HG03565 (cell line): ENCODE results near the gene ANTXR1.
"Not testable (repeated sequence)": the region's sequence is repeated elsewhere in the genome, so short reads cannot be mapped to it uniquely, and the experiment has no call there.

Source experiments
- ATAC-seq: cut with Tn5 transposase; IDR thresholded peaks from one replicate; pipeline ENCODE4 v1.9.1; 2021; ENCODE audit warnings: mild to moderate bottlenecking, moderate library complexity; ENCODE audit not compliant: unreplicated experiment

The ANTXR1 gene

DNA sequence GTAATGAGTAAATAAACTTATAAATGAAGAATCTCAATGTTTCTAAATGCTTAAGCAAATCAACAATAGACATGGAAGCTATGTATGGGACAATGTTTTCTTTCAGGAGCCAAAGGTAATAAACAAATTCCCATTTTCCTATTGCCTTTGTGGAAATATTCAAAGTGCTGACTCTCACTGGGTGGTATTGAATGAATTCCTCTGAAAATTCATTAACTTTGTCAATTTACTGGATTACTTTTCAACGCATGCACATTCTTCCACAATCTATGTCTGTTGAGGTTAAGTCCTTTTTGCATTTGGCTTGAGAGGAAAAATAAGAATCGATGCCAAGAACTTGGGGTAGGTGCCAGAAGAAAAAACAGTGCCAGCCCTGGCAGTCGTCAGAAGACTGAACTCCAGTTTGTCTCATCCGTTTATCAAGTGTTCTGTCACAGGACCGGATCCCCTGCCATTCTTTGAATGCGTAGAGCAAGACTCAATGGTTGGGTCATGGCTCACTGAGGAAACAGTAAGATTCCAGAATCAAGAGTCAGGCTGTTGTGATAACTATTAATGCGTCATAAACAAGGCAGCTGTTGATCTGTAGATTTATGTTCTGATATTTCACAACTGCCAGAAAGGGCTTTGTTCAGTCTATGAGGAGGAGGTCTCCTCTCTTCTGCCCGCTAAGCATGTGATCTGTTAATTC, 240.8 kb downstream of the ANTXR1 start:
- no peak for ATAC-seq

DNA sequence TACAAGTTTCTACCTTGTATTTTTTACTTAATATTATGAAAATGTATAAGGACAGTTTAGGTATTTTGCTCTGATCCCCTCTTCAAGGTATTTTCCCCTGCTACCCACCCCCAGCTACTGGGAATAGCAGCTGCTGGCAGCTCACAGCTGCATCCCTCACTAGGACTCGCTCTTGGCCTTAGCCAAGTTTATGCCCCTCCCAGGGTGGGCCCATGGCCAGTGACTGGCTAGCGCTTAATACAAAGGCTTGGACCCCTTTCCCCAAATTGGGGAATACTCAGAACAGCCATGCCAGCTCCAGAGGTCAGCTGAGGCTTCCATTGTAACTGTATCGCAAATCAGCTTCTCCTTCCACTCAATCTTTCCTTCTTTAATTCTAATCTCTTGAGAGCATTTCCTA, 242.8 kb downstream of the ANTXR1 start:
- ATAC-seq, result no peak

DNA sequence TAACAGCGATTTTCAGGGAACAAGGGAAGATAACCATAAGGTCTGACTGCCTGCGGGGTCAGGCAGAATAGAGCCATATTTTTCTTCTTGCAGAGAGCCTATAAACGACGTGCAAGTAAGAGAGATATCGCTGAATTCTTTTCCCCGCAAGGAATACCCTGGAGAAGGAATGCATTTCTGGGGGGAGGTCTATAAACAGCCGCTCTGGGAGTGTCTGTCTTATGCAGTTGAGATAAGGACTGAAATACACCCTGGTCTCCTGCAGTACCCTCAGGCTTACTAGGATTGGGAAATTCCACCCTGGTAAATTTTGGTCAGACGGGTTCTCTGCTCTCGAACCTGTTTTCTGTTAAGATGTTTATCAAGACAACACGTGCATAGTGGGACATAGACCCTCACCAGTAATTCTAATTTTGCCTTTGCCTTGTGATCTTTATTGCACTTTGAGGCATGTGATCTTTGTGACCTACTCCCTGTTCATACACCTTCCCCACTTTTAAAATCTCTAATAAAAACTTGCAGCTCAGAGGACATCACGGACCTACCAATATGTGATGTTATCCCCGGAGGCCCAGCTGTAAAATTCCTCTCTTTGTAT, 247.1 kb downstream of the ANTXR1 start:
- not testable (repeated sequence) for ATAC-seq

DNA sequence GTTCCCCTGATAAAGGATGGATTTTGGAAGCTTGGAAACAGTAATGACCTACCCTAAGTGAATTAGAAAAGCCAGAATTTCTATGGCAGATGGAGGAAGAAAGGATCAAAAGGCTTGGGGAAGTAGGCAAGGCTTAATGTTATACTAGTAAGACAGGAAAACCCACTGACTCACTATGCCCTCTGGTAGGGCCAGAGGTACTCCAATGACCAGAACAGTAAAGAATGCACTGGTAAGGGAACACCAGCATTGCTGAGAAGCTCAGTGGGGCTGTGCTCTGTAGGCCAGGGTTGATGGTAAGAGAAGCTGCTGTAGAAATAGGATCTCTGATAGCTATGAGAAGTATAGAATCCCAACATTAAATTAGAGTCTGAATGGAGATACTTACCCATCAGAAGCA, 247.7 kb downstream of the ANTXR1 start:
- no peak for ATAC-seq

DNA sequence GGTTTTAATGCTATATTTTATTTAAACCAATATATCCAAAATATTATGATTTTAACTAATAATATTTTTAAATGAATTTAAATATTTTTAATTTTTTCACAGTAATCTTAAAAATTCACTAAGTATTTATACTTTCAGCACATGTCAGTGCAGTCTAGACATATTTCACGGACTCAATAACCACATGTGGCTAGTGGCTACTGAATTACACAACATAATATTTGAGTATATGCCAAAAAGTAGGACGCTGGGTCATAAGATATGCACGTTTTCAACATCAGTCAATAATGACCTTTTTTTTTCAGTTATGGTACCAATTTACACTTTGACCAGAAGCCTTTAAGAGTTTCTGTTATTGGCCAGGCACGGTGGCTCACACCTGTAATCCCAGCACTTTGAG, 256.4 kb downstream of the ANTXR1 start:
- no peak for ATAC-seq

DNA sequence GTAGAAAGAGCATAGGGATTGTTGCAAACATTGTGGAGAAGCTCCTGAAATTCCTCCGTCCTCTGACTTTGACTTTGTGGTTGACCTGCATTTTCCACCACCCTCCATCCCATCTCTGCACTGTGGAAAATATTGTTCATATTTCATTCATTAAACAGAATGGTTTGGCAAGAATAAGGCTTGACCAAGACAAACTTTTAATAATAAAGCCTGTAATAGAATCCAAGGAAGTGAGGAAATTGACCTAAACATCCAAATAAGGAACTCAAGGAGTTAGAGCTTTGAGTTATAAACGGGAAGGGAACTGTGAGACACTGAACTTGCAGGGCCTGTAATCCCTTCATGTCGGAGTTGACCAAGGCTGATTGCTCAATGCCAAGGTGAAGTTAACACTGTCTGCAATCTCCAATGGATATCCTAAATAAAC, 258.9 kb downstream of the ANTXR1 start:
- ATAC-seq, result no peak

DNA sequence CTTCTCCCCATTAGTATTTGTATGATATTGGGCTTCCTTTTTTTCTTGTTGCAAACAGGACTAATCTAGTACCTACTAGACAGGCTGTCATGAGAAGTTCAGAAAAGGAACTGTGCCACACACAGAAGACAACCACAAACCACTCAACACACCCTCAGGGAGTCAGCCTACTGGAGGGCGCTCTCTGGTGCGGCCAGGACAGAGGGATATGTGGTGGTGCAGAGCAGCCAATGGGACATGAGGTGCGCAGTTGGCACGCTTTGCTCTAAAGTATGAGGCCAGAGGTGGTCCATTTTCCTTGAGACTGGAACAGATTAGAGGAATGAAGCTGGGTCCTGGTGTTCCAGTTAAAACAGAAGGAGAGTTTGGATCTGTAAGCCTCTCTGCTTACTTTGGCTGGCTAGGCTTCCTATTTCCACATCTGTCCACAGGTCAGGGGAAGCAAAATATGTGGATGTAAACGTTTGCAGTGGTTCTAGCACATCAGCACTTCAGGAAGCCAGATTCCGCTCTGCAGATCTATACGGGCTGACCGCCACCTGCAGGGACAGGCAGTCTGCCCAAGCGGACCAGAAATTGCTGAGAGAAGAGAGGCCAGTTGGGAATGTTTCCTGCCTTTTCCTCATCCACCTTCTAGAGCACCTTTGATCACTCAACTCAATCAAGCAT, 260.0 kb downstream of the ANTXR1 start:
- ATAC-seq, result no peak

DNA sequence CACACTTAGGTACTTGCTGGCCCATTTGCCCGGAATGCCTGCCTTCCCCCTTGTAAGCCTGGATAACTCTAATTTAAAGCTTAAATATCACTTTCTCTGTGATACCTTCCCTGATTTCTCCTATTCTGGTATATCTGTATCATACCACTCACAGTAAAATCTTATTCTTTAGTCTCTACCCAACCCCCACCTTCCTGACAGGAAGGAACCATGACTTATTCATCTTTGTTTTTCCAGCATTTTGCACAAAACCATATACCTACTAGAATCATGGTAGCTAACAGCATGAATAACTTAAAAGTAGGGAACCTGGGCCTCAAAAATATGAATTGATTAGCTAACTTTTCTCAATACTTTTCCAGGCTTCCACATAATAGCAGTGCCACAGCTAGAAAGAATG, 262.5 kb downstream of the ANTXR1 start:
- ATAC-seq, result no peak

DNA sequence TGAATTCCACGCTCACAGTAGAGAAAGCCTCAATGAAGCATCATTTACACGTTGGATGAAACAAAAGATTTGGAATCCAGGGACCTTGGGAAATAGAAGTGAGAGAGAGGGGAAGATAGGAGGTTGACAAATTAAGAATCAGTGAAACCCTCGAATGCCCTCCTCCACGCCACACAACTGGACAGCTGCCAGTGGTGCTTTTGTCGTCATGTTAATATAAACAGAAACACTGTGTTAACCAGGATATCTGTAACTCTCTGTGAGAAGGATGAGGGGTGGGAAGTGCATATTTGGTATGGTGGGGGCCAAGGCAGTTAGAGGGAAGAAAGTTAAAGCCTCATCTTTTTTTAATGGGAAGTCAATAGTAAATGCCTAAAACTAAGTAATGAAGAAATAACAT, 265.4 kb downstream of the ANTXR1 start:
- ATAC-seq, result no peak

DNA sequence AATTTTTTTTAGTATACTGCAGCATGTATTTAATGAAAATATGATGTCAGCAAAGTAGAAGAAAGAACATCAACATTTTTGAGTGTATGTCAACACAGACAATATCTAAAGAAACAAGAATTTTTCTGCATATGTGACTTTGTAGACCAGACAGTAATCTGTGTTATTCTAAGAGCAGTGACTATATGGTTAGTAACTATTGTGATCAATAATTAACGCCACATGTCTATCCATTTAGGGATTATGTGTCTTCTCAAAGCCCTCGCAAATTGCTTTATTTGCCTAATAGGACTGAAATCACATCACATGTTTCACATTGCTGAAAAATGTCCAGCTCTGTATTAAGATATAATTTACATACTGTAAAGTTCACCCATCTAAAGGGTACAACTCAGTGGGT, 266.2 kb downstream of the ANTXR1 start:
- ATAC-seq, result no peak

DNA sequence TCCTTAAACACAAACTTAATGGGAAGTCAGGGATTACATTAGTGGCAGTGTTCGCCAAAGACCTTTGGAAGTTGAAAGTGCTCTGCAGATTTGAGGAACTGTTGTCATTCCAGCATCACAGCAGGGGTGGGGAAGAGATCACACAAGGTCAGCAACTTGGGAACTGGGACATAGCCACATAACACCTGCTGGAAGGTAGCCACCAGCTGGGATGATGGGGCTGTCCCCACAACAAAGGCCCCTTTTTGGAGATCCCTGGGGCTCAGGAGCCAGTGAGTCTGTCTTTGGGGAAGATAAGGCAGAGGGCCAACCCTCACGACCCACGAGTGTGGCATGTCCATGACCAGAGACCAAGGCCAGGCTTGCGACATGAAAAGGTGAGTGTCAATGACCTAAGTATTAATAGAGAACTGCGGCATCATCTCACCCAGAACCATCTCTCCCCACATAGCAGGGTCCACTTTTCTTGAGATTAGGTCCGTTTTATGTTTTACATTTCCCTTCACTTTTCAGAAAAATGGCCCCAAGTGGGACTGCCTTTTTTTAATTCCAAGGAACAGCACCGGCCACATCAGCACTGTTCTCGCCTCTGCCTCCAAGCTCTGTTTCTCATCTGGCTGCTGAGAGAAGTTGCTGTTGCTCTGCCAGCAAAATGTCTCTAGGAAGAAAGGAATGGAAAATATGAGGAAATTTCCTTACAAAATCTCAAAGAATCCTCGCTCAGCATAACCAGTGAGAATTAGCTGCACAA, 267.1 kb downstream of the ANTXR1 start:
- ATAC-seq, result no peak

DNA sequence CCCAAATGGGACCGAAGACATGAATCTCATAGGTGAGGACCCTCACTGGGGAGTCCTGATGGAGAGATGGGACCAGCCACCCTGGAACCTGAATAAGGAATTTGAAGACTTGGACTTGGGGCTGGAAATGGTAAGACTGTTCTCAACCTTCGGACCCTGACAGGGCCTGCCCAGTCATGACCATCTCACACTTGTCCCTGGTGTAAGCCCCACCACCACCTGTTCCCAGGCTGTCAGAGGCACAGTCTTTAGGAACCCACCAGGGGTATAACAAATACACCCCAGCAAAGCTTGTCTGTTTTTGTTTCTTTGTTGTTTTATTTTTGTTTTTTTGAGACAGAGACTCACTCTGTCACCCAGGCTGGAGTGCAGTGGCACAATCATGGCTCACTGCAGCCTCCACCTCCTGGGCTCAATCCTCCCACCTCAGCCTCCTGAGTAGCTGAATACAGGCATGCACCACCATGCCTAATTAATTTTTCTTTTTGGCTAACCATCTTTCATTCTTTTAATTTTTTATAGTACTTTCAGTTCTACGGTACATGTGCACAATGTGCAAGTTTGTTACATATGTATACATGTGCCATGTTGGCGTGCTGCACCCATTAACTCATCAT, 267.9 kb downstream of the ANTXR1 start:
- ATAC-seq, result no peak

DNA sequence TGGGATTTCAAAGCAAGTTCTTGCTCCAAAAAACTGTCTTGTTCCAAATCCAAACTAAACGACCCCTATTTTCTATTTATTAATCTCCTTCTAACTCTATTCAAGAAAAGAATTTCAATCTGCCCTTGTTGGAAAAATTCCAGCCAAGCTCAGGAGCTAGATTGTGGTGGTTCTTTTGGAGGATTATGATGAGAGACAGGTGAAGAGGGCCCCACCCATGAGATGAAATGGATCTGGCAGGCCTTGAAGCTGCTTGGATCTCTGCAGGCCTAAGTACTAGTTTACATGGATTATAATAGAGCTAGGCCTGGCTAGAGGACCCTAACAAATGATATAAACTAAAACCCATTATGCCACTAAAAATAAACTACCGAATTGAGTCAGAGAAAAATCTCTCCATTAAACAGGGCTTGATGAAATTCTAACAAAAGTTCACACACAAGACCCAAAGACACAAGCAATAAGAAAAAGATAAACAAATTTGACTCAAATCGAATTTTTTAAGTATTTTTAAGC, 272.5 kb downstream of the ANTXR1 start:
- ATAC-seq, result no peak

DNA sequence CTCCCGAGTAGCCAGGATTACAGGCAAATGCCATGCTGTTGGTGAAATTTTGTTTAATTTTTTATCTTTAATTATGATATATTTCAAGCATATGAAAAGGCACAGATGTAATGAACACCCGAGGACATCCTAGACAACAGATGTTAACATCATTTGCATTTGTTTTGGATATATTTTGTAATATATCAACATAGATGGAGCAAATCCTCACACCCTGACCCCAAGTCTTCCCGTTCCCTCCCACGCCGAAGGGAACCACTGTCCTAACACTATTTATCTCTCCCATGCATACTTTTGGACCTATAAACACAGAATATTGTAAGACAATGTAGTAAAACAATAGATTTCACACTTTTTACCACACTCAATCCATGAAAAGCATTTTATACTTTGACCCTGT, 274.6 kb downstream of the ANTXR1 start:
- no peak for ATAC-seq

DNA sequence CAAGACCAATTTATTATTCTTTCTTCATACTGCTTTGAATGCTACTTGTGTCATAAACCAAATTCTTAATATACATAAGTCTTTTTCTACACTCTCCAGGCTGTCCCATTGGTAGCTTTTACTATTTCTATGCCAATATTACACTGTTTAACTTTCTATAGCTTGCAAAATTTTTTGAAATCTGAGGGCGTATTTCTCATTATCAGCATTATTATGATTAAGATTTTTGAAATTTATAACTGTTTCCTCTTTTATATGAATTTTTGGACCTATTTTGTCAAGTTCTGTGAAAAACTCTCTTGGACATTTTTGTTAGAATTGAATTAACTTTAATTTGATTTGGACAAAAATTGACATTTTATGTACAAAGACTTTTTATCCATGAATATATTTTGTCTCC, 275.4 kb downstream of the ANTXR1 start:
- ATAC-seq, result no peak

DNA sequence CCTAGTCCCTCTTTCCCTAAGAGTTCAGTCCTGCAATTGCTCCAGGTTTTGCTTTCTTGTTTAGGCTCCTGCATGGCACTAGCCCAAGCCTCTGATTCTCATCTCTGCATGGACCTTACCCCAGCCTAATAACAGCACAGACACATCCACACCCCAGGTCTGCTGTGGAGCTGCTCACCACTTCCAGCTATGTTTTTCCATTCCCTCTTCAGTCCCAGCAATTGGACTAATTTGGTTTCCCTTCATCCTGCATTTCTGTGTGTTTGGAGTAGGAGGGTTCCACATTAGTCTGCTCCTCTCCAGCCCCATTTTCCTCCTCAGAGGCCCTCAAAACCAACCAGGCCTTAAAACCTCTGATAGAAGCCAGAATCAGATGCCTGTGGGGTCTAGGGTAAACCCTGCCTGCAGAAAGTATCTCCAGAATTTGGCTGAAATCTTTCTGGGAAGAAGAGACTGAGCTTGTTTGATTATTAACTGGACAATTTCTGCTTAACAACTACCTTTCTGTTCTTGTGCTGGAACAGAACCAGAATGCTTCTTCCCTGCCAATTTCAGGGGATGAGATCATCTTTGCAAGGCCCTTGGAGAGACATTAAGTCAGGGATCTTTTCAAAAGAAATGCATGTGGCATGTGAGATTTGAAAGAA, 278.1 kb downstream of the ANTXR1 start:
- no peak for ATAC-seq

DNA sequence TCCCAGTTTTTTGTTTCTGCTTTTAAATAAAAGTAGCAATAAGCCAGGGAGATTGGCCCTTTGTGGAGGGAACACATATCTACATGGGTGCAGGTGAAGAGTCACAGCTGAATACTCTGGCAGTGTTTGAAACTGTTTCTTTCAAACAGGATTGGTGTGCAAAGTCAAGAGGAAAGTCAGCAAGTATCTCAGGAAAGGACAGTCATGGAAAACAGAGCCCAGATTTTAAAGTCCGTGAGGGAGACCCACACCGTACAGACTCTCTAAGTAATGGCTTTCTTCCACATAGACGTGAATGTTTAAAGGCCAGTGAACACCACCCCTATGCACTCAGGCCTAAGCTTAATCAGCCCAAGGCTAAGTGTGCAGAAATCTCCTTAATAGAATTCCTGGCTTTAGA, 278.7 kb downstream of the ANTXR1 start:
- no peak for ATAC-seq

DNA sequence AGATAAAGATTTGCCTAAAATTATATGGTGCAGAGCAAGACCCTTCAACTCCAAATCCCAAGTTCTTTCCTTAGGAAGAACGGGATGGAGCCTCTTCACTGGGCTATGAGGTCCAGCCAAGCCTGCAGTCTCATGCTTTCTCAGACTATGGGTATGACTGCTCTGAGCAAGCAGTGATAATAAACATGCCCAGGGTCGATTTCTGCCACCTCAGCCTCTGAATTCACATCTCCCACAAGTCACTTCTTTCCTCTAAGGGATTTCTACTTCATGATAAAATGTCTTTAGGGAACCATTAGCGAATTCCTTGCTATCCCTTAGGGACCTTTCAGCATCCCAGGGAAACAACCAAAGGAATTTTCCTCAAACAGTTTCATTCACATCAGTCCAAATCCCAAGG, 279.3 kb downstream of the ANTXR1 start:
- ATAC-seq, result no peak

DNA sequence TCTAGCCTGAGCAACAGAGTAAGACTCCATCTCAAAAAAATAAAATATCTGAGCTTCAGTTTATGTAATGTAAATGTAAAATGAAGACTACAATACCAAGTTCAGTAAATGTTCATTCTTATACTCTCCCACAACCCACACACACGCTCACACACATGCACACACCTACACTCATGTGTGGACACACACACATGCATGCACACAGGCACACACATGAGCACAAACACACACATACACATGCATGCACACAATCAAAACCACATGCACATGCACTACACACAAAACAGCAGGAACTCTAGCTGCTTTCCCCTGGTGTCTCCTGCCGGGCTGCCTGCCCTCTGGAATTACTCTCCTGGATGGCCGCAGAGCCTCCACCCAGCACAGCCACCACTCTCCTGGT, 283.4 kb downstream of the ANTXR1 start:
- ATAC-seq, result no peak

DNA sequence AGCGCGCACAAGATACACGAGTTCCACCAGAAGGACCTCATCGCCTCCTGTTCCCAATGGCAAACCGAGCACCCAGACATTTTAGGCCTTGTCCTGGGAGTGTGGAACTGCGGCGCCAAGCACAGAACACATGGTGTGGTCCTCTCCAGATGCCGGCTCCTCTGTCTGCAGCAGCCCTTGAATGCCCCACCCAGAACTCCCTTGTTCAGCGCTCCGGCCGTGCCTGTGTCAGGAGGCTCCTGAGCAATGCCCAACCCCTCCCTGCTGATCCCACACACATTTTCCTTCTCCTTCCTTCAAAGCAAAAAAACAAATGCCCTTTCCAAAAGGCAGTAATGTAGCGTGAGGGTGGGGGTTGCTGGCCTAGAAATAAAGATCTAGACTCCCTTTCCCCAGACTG, 284.2 kb downstream of the ANTXR1 start:
- ATAC-seq, result no peak

DNA sequence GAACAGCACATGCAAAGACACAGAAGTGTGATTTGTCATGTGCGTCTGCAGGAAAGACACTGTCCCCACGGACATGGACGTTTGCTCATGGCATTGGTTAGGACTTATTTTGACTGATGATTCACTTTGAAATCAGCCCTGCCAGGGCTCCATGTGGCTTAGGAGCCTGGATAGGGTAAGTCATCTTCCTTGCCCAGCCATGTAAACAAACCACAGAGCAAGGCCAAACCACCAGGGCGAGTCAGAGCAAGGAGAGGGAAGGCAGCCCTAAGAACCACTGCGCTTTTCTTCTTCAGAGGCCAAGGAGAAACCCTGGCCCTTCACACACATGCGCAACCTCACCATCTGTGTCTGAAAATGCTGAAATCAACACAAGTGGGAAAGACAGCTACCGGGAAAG, 285.3 kb downstream of the ANTXR1 start:
- no peak for ATAC-seq
